Suprapubic skin (tissue), 4 donors: ENCODE data around the gene IKZF2. TPM values are rescaled to one million over a fixed set of nuclear protein-coding genes. Genes with fewer than 3 reads are reported as not detected.

Experiments
- DNase-seq, 2 donors: peaks; one replicate each; pipeline ENCODE4 v3.0.0-alpha.2; 2019; ENCODE audit warnings: low spot score in 2 of 2
- H3K27ac ChIP-seq: fragments of 200-600 bp; sonication (generic); one replicate; pipeline ENCODE4 v1.5.1; 2019
- H3K27me3 ChIP-seq: fragments of 200-600 bp; sonication (generic); one replicate; pipeline ENCODE4 v1.5.1; 2019
- H3K36me3 ChIP-seq: fragments of 200-600 bp; sonication (generic); one replicate; pipeline ENCODE4 v1.5.1; 2019
- H3K4me1 ChIP-seq: fragments of 200-600 bp; sonication (generic); one replicate; pipeline ENCODE4 v1.5.1; 2019
- H3K4me3 ChIP-seq: fragments of 200-600 bp; sonication (generic); one replicate; pipeline ENCODE4 v1.5.1; 2019; ENCODE audit warnings: mild to moderate bottlenecking
- H3K9me3 ChIP-seq: fragments of 200-600 bp; sonication (generic); one replicate; pipeline ENCODE4 v1.5.1; 2019
- CTCF ChIP-seq, 2 donors: fragments of 200-600 bp in 1 of 2; fragments of 450-650 bp in 1 of 2; sonication (generic) in 1 of 2; IDR thresholded peaks; one replicate each; pipeline ENCODE4 v1.5.1; 2016 to 2019; ENCODE audit warnings: antibody characterized with exemption in 2 of 2, mild to moderate bottlenecking in 1 of 2, moderate library complexity in 1 of 2
- EP300 ChIP-seq: sonication (generic); formaldehyde crosslinking; IDR thresholded peaks from one replicate; pipeline ENCODE4 v1.6.1; 2017; ENCODE audit warnings: antibody characterized with exemption
- POLR2A ChIP-seq, 2 donors: fragments of 450-650 bp; IDR thresholded peaks; one replicate each; pipeline ENCODE4 v1.6.1; 2017; ENCODE audit warnings: antibody characterized with exemption in 2 of 2, mild to moderate bottlenecking in 2 of 2, moderate library complexity in 2 of 2
- POLR2AphosphoS5 ChIP-seq, 3 donors: sonication (generic); formaldehyde crosslinking; IDR thresholded peaks; one replicate each; pipeline ENCODE4 v1.6.1; 2017; ENCODE audit warnings: antibody characterized with exemption in 3 of 3
- WGBS: methylation state at CpG from one replicate; pipeline ENCODE4 v1.1.5; 2018; 5-methylcytosine and 5-hydroxymethylcytosine counted together
- total RNA-seq, 4 donors: library from RNA; depleted of rRNA; stranded (reverse); fragments of >200 nt; gene quantifications; one replicate each; pipeline ENCODE4 v1.1.0, GENCODE V29; 2016

Gene IKZF2
- total RNA-seq, 4 donors from 2014 or later = 38.3 to 95.3 (median 66.5) TPM

DNA sequence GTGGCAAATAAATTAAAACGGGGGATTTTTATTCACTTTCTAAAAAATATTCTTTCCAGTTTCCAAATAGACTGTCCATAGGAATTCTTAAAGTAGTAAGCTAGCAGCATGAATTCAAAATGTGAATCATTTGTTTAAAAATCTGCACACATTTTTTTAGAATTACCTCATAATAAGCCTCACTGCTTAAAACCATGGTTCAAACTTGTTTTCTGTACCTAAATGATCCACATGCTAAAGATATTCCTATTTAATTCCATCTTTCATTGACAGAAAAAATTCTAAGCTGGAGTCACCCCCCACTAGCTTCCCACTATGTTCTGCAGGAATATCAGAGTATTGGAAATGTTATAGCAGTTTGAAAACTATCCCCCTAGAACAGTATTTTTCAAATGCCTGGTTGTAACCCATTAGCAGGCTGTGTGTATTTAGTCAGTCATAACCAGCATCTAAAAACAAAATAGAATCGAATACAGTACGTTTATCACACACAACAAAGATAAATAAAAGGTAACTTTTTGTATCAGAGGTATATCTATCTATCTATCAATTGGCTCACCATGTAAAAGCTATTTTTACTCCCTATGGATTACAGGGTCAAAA, 11.2 kb upstream of the IKZF2 start:
- TF ChIP-seq EP300 (no peak), POLR2AphosphoS5 (IDR thresholded peaks at IDR 0.05) (no peak)
- WGBS = 89% methylated on average over 3 of the region's 3 CpGs
- Histone ChIP-seq H3K36me3 (no peaks in the 10 kb centered on the region), H3K27ac (no peak overlapping the region), H3K4me1 (no peaks in the 10 kb centered on the region), H3K4me3 (no peak overlapping the region), H3K9me3 (no peaks in the 10 kb centered on the region), H3K27me3 (no peaks in the 10 kb centered on the region)
- no peak for DNase-seq

DNA sequence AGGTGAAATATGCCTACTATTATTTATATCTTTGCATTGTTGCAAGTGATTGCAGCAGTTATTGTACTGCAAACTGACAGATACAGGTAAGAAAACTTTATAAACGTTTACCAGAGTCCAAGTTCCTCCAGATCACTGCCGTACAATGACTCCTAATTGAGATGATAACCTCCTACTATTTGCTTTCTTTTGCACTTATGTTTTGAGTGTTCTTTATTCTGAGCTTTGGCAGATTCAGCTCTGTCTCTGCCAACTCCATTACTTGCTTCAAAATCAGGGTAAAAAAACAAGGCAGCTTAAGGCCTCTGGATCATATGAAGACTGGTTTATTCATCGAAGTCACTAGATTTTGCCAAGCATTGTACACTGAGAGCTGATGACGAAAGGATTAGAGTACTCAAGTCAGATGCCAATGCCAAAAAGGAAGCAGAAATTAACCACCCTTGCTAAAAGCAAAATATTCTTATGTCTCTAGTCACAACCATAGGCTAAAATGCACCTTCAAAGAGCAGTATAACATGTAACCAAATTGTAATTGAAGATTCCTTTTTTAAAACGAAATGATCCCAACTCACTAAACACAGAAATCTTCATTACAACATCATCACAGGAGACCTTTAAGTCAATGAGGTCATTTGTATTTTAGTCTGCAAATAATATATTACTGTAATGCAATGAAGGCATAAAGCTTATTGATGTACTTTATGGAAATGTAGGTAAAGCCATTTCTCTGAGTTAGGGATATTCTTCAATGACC, 10.5 kb upstream of the IKZF2 start:
- DNase-seq = no peak
- TF ChIP-seq EP300 = no peak
- TF ChIP-seq POLR2A (IDR thresholded peaks at IDR 0.05) = no peak
- TF ChIP-seq CTCF (IDR thresholded peaks at IDR 0.05) = no peak
- no peak for TF ChIP-seq POLR2AphosphoS5 (IDR thresholded peaks at IDR 0.05)
- 47% methylated on average over 5 of the region's 5 CpGs for WGBS

DNA sequence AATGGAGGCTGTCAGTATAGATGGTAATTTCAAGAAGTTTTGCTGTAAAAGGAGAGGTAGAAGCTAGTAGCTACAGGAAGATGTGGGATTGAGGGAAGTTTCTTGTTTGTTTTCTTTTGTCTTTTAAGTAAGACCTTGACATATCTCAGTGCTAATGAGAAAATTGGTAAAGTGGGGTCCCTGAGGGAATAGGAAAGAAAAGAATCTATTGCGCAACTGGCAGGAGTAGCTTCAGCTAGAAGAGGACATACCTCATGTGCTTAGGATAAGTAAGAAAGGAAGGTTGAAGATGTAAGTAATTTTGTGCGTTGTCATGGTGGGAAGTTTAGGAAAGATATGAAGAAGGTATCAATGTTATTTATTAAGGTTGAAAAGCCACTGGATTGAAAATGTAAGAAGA, 8.4 kb upstream of the IKZF2 start:
- TF ChIP-seq EP300 (no peak), POLR2A (IDR thresholded peaks at IDR 0.05) (no peak), CTCF (IDR thresholded peaks at IDR 0.05) (no peak)

More for the DNA sequence above, 10.5 kb upstream of the IKZF2 start:
- Histone ChIP-seq H3K4me1 (no peaks in the 10 kb centered on the region), H3K36me3 (no peaks in the 10 kb centered on the region), H3K27ac (no peak overlapping the region), H3K4me3 (no peak overlapping the region), H3K9me3 (no peaks in the 10 kb centered on the region), H3K27me3 (no peaks in the 10 kb centered on the region)

GRCh38 chr2:213157242-213157641, 5.8 kb upstream of the IKZF2 start:
- H3K27ac ChIP-seq = no peak overlapping the region
- TF ChIP-seq POLR2A (IDR thresholded peaks at IDR 0.05) = no peak
- no peak for TF ChIP-seq EP300
- no peak for TF ChIP-seq POLR2AphosphoS5 (IDR thresholded peaks at IDR 0.05)
- no peak for TF ChIP-seq CTCF (IDR thresholded peaks at IDR 0.05)
- no peak overlapping the region for H3K4me3 ChIP-seq
- peaks cover 16% of the 10 kb centered on the region for H3K4me1 ChIP-seq
- H3K9me3 ChIP-seq = no peaks in the 10 kb centered on the region
- H3K36me3 ChIP-seq = no peaks in the 10 kb centered on the region
- 67% methylated on average over 3 of the region's 3 CpGs for WGBS
- no peak for DNase-seq
- no peaks in the 10 kb centered on the region for H3K27me3 ChIP-seq

More for the DNA sequence above, 8.4 kb upstream of the IKZF2 start:
- H3K4me1 ChIP-seq = no peaks in the 10 kb centered on the region
- no peak overlapping the region for H3K27ac ChIP-seq
- H3K36me3 ChIP-seq = no peaks in the 10 kb centered on the region
- H3K4me3 ChIP-seq = no peak overlapping the region
- DNase-seq = no peak
- no peaks in the 10 kb centered on the region for H3K27me3 ChIP-seq
- H3K9me3 ChIP-seq = no peaks in the 10 kb centered on the region
- 85% methylated on average over 2 of the region's 2 CpGs for WGBS

- no peak overlapping the region for H3K4me3 ChIP-seq
- no peak for DNase-seq
- peaks cover 16% of the 10 kb centered on the region for H3K4me1 ChIP-seq
- no peaks in the 10 kb centered on the region for H3K36me3 ChIP-seq
- H3K27me3 ChIP-seq = no peaks in the 10 kb centered on the region
- no peak overlapping the region for H3K27ac ChIP-seq
- 71% methylated on average over 2 of the region's 2 CpGs for WGBS
- no peaks in the 10 kb centered on the region for H3K9me3 ChIP-seq
- TF ChIP-seq CTCF (IDR thresholded peaks at IDR 0.05) (no peak), POLR2AphosphoS5 (IDR thresholded peaks at IDR 0.05) (no peak), POLR2A (IDR thresholded peaks at IDR 0.05) (no peak), EP300 (no peak)
Observed at GRCh38 chr2:213156717-213157116, 5.3 kb upstream of the IKZF2 start.
